ENCODE data around the gene DNAH2.

- TF ChIP-seq, protein P1, sequence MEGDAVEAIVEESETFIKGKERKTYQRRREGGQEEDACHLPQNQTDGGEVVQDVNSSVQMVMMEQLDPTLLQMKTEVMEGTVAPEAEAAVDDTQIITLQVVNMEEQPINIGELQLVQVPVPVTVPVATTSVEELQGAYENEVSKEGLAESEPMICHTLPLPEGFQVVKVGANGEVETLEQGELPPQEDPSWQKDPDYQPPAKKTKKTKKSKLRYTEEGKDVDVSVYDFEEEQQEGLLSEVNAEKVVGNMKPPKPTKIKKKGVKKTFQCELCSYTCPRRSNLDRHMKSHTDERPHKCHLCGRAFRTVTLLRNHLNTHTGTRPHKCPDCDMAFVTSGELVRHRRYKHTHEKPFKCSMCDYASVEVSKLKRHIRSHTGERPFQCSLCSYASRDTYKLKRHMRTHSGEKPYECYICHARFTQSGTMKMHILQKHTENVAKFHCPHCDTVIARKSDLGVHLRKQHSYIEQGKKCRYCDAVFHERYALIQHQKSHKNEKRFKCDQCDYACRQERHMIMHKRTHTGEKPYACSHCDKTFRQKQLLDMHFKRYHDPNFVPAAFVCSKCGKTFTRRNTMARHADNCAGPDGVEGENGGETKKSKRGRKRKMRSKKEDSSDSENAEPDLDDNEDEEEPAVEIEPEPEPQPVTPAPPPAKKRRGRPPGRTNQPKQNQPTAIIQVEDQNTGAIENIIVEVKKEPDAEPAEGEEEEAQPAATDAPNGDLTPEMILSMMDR (conservative IDR thresholded peaks at IDR 0.05; ENCODE audit: low read depth, low read length): peak; percentile 75
- TF ChIP-seq MAZ (IDR thresholded peaks at IDR 0.05; ENCODE audit: borderline replicate concordance, low read depth, low read length) (no peak), POLR2A (IDR thresholded peaks at IDR 0.05; ENCODE audit: low read depth, low read length) (no peak; the same call in 1 of the 2 replicates), FOS (IDR thresholded peaks at IDR 0.05; ENCODE audit: low read depth, low read length) (no peak), MAFK (IDR thresholded peaks at IDR 0.05; ENCODE audit: low read depth, low read length) (no peak), SMC3 (IDR thresholded peaks at IDR 0.05; ENCODE audit: low read depth, low read length) (peak; percentile 90), BHLHE40 (IDR thresholded peaks at IDR 0.05; ENCODE audit: low read depth, low read length) (no peak), RFX5 (IDR thresholded peaks at IDR 0.05; ENCODE audit: low read depth, low read length) (no peak), RAD21 (IDR thresholded peaks at IDR 0.05; ENCODE audit: low read length) (peak; percentile 83), MXI1 (IDR thresholded peaks at IDR 0.05; ENCODE audit: borderline replicate concordance, low read depth, low read length) (no peak), CEBPB (IDR thresholded peaks at IDR 0.05; ENCODE audit: low read depth, low read length) (no peak), RCOR1 (IDR thresholded peaks at IDR 0.05; ENCODE audit: insufficient replicate concordance, low read length) (no peak)
- TF ChIP-seq, protein P2, sequence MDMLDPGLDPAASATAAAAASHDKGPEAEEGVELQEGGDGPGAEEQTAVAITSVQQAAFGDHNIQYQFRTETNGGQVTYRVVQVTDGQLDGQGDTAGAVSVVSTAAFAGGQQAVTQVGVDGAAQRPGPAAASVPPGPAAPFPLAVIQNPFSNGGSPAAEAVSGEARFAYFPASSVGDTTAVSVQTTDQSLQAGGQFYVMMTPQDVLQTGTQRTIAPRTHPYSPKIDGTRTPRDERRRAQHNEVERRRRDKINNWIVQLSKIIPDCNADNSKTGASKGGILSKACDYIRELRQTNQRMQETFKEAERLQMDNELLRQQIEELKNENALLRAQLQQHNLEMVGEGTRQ (IDR thresholded peaks at IDR 0.05; ENCODE audit: low read depth, low read length): no peak
These were observed 145.3 kb downstream of the DNAH2 start for GRCh38 chr17:7862692-7863437.
